ENCODE measurements around the gene PIP5K1C. TPM values are rescaled to one million over a fixed set of nuclear protein-coding genes. Genes with fewer than 3 reads are reported as not detected.

The PIP5K1C gene
- total RNA-seq, 1 donor from 2014 or later = 26.5 TPM

DNA sequence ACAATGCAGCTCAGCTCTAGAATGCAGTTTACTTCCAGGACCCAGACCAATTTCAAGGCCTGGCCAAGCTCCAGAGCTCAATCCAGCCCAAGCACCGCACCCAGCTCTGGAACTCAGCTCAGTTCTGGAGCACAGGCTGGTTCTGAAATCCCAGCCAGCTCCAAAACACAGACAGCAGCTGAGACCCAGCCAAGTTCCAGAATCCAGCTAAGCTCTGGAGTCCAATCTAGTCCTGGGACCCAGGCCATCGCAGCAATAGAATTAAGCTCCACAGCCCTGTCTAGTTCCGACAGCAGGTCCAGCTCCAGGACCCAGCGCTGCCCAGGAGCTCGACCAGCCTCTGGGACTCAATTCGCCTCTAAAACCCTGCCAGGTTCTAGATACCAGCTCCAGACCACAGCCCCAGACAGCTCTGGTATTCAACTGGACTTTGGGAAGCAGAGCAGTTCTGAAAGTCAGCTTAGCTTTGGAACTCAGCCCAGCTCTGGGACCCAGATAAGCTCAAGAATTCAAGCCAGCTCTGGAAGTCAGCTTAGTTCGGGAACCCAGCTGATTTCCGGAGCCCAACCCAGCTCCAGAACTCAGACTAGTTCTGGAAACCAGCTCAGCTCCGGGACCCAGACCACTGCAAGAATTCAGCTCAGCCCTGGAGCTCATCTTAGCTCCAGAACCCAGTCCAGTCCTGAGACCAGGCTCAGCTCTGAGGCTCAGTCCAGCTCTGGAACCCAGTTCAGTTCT lies 108.2 kb downstream of the PIP5K1C start:
- Histone ChIP-seq H3K36me3 (ENCODE audit: control insufficient read depth, insufficient read depth, low read length) (no peaks in the 10 kb centered on the region), H3K27me3 (ENCODE audit: control insufficient read depth, insufficient read depth, low read length) (peaks cover 11% of the 10 kb centered on the region), H3K4me3 (ENCODE audit: low read depth, low read length) (no peak overlapping the region)
- no peak for DNase-seq (ENCODE audit: low read depth)
- TF ChIP-seq, protein P1, sequence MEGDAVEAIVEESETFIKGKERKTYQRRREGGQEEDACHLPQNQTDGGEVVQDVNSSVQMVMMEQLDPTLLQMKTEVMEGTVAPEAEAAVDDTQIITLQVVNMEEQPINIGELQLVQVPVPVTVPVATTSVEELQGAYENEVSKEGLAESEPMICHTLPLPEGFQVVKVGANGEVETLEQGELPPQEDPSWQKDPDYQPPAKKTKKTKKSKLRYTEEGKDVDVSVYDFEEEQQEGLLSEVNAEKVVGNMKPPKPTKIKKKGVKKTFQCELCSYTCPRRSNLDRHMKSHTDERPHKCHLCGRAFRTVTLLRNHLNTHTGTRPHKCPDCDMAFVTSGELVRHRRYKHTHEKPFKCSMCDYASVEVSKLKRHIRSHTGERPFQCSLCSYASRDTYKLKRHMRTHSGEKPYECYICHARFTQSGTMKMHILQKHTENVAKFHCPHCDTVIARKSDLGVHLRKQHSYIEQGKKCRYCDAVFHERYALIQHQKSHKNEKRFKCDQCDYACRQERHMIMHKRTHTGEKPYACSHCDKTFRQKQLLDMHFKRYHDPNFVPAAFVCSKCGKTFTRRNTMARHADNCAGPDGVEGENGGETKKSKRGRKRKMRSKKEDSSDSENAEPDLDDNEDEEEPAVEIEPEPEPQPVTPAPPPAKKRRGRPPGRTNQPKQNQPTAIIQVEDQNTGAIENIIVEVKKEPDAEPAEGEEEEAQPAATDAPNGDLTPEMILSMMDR (IDR thresholded peaks at IDR 0.05; ENCODE audit: insufficient read depth, low read length, poor library complexity, severe bottlenecking) = no peak

- Histone ChIP-seq H3K4me3 (ENCODE audit: low read depth, low read length) (no peak overlapping the region), H3K36me3 (ENCODE audit: control insufficient read depth, insufficient read depth, low read length) (no peaks in the 10 kb centered on the region), H3K27me3 (ENCODE audit: control insufficient read depth, insufficient read depth, low read length) (peaks cover 17% of the 10 kb centered on the region)
- TF ChIP-seq, protein P1 (IDR thresholded peaks at IDR 0.05; ENCODE audit: insufficient read depth, low read length, poor library complexity, severe bottlenecking) = no peak
- DNase-seq (ENCODE audit: low read depth) = no peak
Observed at GRCh38 chr19:3590991-3591659, 109.1 kb downstream of the PIP5K1C start.

DNA sequence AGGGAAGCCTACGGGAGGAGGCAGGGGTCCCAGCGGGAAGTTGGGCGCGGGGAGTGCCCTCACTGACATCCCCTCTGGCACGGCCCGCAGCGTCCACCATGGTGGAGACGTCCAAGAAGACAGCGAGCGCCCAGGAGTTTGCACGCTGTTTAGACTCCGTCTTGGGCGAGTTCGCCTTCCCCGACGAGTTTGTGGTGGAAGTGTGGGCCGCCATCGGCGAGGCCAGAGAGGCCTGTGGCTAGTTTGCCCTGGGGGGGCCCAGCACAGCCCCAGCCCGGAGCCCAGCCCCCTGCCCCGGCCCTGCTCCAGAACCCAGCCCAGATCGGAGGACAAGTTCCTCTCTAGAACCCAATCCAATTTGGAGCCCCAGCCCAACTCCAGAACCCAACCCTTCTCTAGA lies 110.3 kb downstream of the PIP5K1C start:
- TF ChIP-seq, protein P1 (IDR thresholded peaks at IDR 0.05; ENCODE audit: insufficient read depth, low read length, poor library complexity, severe bottlenecking) = no peak
- no peak for DNase-seq (ENCODE audit: low read depth)
- Histone ChIP-seq H3K36me3 (ENCODE audit: control insufficient read depth, insufficient read depth, low read length) (no peaks in the 10 kb centered on the region), H3K4me3 (ENCODE audit: low read depth, low read length) (no peak overlapping the region), H3K27me3 (ENCODE audit: control insufficient read depth, insufficient read depth, low read length) (peaks cover 26% of the 10 kb centered on the region)

DNA sequence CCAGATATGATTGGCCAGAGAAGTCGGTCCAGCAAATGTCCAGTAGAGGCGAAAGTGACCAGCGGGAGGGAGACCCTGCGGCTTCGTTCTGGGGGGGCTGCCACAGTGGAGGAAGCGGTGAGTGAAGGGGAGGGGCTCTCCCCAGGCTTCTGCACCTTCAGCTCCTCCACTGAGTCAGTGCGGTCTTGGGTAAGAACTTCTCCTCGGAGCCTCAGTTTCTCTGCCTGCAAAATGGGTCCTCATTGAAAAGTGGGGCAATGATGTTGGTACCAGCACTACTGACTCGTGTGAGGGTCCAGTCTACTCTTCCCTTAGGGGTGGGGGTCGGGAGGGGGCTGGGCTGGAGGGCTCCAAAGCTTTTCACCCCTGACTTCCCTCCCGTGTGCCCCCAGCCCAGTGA lies 110.8 kb downstream of the PIP5K1C start:
- TF ChIP-seq, protein P1 (IDR thresholded peaks at IDR 0.05; ENCODE audit: insufficient read depth, low read length, poor library complexity, severe bottlenecking) = no peak
- DNase-seq (ENCODE audit: low read depth) = no peak
- H3K36me3 ChIP-seq (ENCODE audit: control insufficient read depth, insufficient read depth, low read length) = no peaks in the 10 kb centered on the region
- no peak overlapping the region for H3K4me3 ChIP-seq (ENCODE audit: low read depth, low read length)
- peaks cover 26% of the 10 kb centered on the region for H3K27me3 ChIP-seq (ENCODE audit: control insufficient read depth, insufficient read depth, low read length)

GRCh38 chr19:3586707-3587346 lies 113.4 kb downstream of the PIP5K1C start:
- peaks cover 18% of the 10 kb centered on the region for H3K27me3 ChIP-seq (ENCODE audit: control insufficient read depth, insufficient read depth, low read length)
- TF ChIP-seq, protein P1 (IDR thresholded peaks at IDR 0.05; ENCODE audit: insufficient read depth, low read length, poor library complexity, severe bottlenecking) = no peak
- no peak for DNase-seq (ENCODE audit: low read depth)
- no peak overlapping the region for H3K4me3 ChIP-seq (ENCODE audit: low read depth, low read length)
- no peaks in the 10 kb centered on the region for H3K36me3 ChIP-seq (ENCODE audit: control insufficient read depth, insufficient read depth, low read length)

Data from kidney epithelial cell (primary cell).